Breast epithelium (tissue), 3 donors: ENCODE measurements around the gene NUP160.

Experiments
- CTCF ChIP-seq, 3 donors: fragments of 450-650 bp; IDR thresholded peaks; one replicate each; pipeline ENCODE4 v1.5.1; 2016 to 2017; ENCODE audit warnings: antibody characterized with exemption in 3 of 3, mild to moderate bottlenecking in 3 of 3, moderate library complexity in 3 of 3
- POLR2A ChIP-seq: fragments of 450-650 bp; IDR thresholded peaks from one replicate; pipeline ENCODE4 v1.6.1; 2016; ENCODE audit warnings: antibody characterized with exemption, mild to moderate bottlenecking, moderate library complexity
- POLR2AphosphoS5 ChIP-seq, 3 donors: sonication (generic); formaldehyde crosslinking; IDR thresholded peaks; one replicate each; pipeline ENCODE4 v1.6.1; 2017; ENCODE audit warnings: antibody characterized with exemption in 3 of 3

- TF ChIP-seq POLR2A (no peak), CTCF (IDR thresholded peaks at IDR 0.05) (no peak), POLR2AphosphoS5 (IDR thresholded peaks at IDR 0.05) (no peak)
Measured at GRCh38 chr11:47797633-47798032, 50.5 kb downstream of the NUP160 start.
